Endothelial cell of umbilical vein (primary cell): Measurements from ENCODE around the gene DIAPH3. TPM values are rescaled to one million over a fixed set of nuclear protein-coding genes. Genes with fewer than 3 reads are reported as not detected.

Experiments
- BruUV-seq: library from RNA; stranded (reverse); fragments of 400-500 nt; replicated peaks from 2 replicates; lab custom pipeline; 2021; lab: Mats Ljungman, UMichigan
- CTCF ChIA-PET: fragments of 300-600, 350-600 bp; sonication (Branson Sonifier 250); formaldehyde crosslinking; loops from one replicate; lab custom pipeline; 2021; ENCODE audit warnings: antibody characterized with exemption, inconsistent platforms; lab: Charles Lee
- POLR2A ChIA-PET: fragments of 300-600, 350-600 bp; sonication (Branson Sonifier 250); formaldehyde crosslinking; loops from one replicate; lab custom pipeline; 2021; ENCODE audit warnings: antibody characterized with exemption, inconsistent platforms; lab: Charles Lee
- DNase-seq: peaks from one replicate; pipeline ENCODE4 v3.0.0-alpha.2; 2011; ENCODE audit warnings: low read depth, low spot score
- FAIRE-seq: peaks from 2 replicates; lab custom pipeline; 2011; peaks lifted over from hg19 to GRCh38; lab: Jason Lieb, UNC
- H2AFZ ChIP-seq: 2 replicates; pipeline ENCODE4 v1.6.0; 2012; ENCODE audit warnings: low read depth, low read length, control low read depth, inconsistent platforms
- H3K27ac ChIP-seq: 2 replicates; pipeline ENCODE4 v1.5.1; 2011; ENCODE audit warnings: low read depth, mild to moderate bottlenecking, control low read depth, low read length, moderate library complexity; ENCODE audit not compliant: insufficient read depth
- H3K27me3 ChIP-seq, 2 experiments: 2 replicates each; pipeline versions ENCODE4 v1.6.0 to v1.6.1; 2011; ENCODE audit warnings: low read length in 2 of 2, mixed read lengths in 1 of 2; ENCODE audit not compliant: control insufficient read depth in 2 of 2, insufficient read depth in 2 of 2
- H3K36me3 ChIP-seq, 2 experiments: 2 replicates in 1 of 2; 3 replicates in 1 of 2; pipeline ENCODE4 v1.5.1; 2011; ENCODE audit warnings: low read length in 2 of 2, mild to moderate bottlenecking in 1 of 2, moderate library complexity in 1 of 2; ENCODE audit not compliant: control insufficient read depth in 2 of 2, insufficient read depth in 2 of 2; ENCODE audit errors: extremely low read depth in 1 of 2
- H3K4me1 ChIP-seq: 3 replicates; pipeline ENCODE4 v1.5.1; 2011; ENCODE audit warnings: mild to moderate bottlenecking, low read length; ENCODE audit not compliant: control insufficient read depth, insufficient read depth; ENCODE audit errors: extremely low read depth
- H3K4me2 ChIP-seq: 2 replicates; pipeline ENCODE4 v1.6.1; 2011; ENCODE audit warnings: low read length, control low read depth, mixed read lengths; ENCODE audit not compliant: insufficient read depth
- H3K4me3 ChIP-seq, 3 experiments: fragments of 200-600 bp in 1 of 3; sonication (generic), shearing (Covaris generic) in 1 of 3; replicated peaks in 1 of 3; 2 replicates each; pipeline ENCODE4 v1.5.1; 2011 to 2016; ENCODE audit warnings: control low read depth in 3 of 3, low read length in 3 of 3, mild to moderate bottlenecking in 2 of 3, inconsistent platforms in 1 of 3, low read depth in 1 of 3, moderate library complexity in 1 of 3; ENCODE audit not compliant: insufficient read depth in 1 of 3
- H3K79me2 ChIP-seq: 2 replicates; pipeline ENCODE4 v1.6.0; 2012; ENCODE audit warnings: low read length, inconsistent platforms; ENCODE audit not compliant: control insufficient read depth, insufficient read depth
- H3K9ac ChIP-seq: replicated peaks from 2 replicates; pipeline ENCODE3; 2011; ENCODE audit warnings: low read length, control low read depth; ENCODE audit not compliant: insufficient read depth; ENCODE audit errors: extremely low read depth
- H3K9me1 ChIP-seq: replicated peaks from 3 replicates; pipeline ENCODE4 v1.6.0; 2011; ENCODE audit warnings: mild to moderate bottlenecking, low read length; ENCODE audit not compliant: control insufficient read depth, insufficient read depth; ENCODE audit errors: extremely low read depth
- H3K9me3 ChIP-seq: replicated peaks from 2 replicates; pipeline ENCODE4 v1.5.1; 2012; ENCODE audit warnings: low read length, inconsistent platforms; ENCODE audit not compliant: control insufficient read depth, insufficient read depth
- H4K20me1 ChIP-seq: replicated peaks from 2 replicates; pipeline ENCODE3; 2011; ENCODE audit warnings: mild to moderate bottlenecking, low read length; ENCODE audit not compliant: control insufficient read depth, insufficient read depth; ENCODE audit errors: extremely low read depth
- EZH2 ChIP-seq: IDR thresholded peaks from 2 replicates; pipeline ENCODE4 v1.6.1; 2012; ENCODE audit warnings: borderline replicate concordance, low read depth, mild to moderate bottlenecking, moderate library complexity, low read length, inconsistent platforms; ENCODE audit not compliant: severe bottlenecking
- FOS ChIP-seq: IDR thresholded peaks from 2 replicates; pipeline ENCODE4 v1.6.1; 2011; ENCODE audit warnings: mild to moderate bottlenecking, low read length, moderate library complexity, borderline replicate concordance; ENCODE audit not compliant: insufficient read depth
- GATA2 ChIP-seq: IDR thresholded peaks from 2 replicates; pipeline ENCODE4 v1.7.0; 2011; ENCODE audit warnings: low read depth, mild to moderate bottlenecking, moderate library complexity, mixed read lengths, low read length; ENCODE audit not compliant: insufficient read length, insufficient read depth
- JUN ChIP-seq: IDR thresholded peaks from 2 replicates; pipeline ENCODE4 v1.6.1; 2011; ENCODE audit warnings: borderline replicate concordance, low read depth; ENCODE audit not compliant: insufficient read length, insufficient read depth
- MYC ChIP-seq: IDR thresholded peaks from one replicate; pipeline ENCODE4 v1.6.1; 2011; ENCODE audit warnings: mild to moderate bottlenecking, low read depth, low read length
- POLR2A ChIP-seq: IDR thresholded peaks from 2 replicates; pipeline ENCODE4 v1.6.1; 2012; ENCODE audit warnings: low read depth, mild to moderate bottlenecking, control low read depth, low read length
- POLR2AphosphoS5 ChIP-seq: IDR thresholded peaks from 2 replicates; pipeline ENCODE4 v1.6.1; 2012; ENCODE audit warnings: low read depth, mild to moderate bottlenecking, control low read depth, low read length, moderate library complexity; ENCODE audit not compliant: insufficient read depth
- dilution Hi-C: fragments of 300-500 bp; cut with MboI; formaldehyde crosslinking; loops from one replicate; pipeline ENCODE4 v1.15.0; 2019; ENCODE audit warnings: low sequenced_read_pairs; ENCODE audit not compliant: extremely low pct_ligation_motif_present
- intact Hi-C: fragments of 100-400 bp; cut with micrococcal nuclease; formaldehyde crosslinking; loops from one replicate; pipeline ENCODE4 v1.10.0; 2022
- polyA plus RNA-seq, 4 experiments: library from polyadenylated mRNA; depleted of rRNA in 3 of 4; stranded (reverse) in 3 of 4; unstranded in 1 of 4; fragments of >200 nt; gene quantifications; 2 replicates each; pipeline versions ENCODE4 v1.2.1 to v1.2.3, GENCODE V29; 2011 to 2012; ENCODE audit warnings: missing spikeins in 1 of 4
- total RNA-seq: library from RNA; stranded (reverse); gene quantifications from 2 replicates; pipeline ENCODE4 v1.2.3, GENCODE V29; 2021
- TF ChIP-seq, protein P1 (sequence below), 2 donors: IDR thresholded peaks; 1 replicate in 1 of 2; 2 replicates in 1 of 2; pipeline ENCODE4 v1.5.1; 2011; ENCODE audit warnings: low read length in 2 of 2, mild to moderate bottlenecking in 2 of 2, moderate library complexity in 2 of 2, control low read depth in 1 of 2, inconsistent platforms in 1 of 2, low read depth in 1 of 2; ENCODE audit not compliant: insufficient read depth in 1 of 2; ENCODE audit errors: extremely low read depth in 1 of 2
- TF ChIP-seq, protein P2 (sequence below): IDR thresholded peaks from 2 replicates; pipeline ENCODE4 v1.6.1; 2011; ENCODE audit not compliant: insufficient read depth, insufficient read length

Gene DIAPH3
- total and polyA plus RNA-seq, 2 donors (not counting 3 experiments of a cell fraction or from before 2014, with no cell fraction given): 9.9 to 44.0 TPM

DNA sequence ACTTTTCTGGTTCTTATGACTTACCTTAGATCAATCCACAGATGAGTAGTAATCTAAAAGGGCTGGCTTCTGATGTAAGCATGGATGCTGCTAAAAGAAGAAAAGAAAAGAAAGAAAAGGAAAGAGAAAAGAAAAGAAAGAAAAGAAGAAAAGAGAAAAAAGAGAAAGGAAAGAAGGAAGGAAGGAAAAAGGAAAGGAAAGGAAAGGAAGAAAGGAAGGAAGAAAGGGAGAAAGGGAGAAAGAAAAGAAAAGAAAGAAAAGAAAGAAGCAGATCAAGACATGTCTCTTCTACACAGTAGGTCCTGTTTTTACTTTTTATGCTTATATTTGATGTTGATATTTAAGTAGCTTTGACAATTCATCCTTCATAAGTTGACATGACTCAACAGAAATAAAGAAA lies 421.3 kb downstream of the DIAPH3 start:
- no peaks in the 10 kb centered on the region for H3K9me1 ChIP-seq
- no TSS peak for BruUV-seq
- intact Hi-C loops: no loop called here
- H4K20me1 ChIP-seq: no peaks in the 10 kb centered on the region
- no peak overlapping the region for H2AFZ ChIP-seq
- ChIA-PET CTCF (no interaction called here), POLR2A (no interaction called here)
- TF ChIP-seq, protein P1, sequence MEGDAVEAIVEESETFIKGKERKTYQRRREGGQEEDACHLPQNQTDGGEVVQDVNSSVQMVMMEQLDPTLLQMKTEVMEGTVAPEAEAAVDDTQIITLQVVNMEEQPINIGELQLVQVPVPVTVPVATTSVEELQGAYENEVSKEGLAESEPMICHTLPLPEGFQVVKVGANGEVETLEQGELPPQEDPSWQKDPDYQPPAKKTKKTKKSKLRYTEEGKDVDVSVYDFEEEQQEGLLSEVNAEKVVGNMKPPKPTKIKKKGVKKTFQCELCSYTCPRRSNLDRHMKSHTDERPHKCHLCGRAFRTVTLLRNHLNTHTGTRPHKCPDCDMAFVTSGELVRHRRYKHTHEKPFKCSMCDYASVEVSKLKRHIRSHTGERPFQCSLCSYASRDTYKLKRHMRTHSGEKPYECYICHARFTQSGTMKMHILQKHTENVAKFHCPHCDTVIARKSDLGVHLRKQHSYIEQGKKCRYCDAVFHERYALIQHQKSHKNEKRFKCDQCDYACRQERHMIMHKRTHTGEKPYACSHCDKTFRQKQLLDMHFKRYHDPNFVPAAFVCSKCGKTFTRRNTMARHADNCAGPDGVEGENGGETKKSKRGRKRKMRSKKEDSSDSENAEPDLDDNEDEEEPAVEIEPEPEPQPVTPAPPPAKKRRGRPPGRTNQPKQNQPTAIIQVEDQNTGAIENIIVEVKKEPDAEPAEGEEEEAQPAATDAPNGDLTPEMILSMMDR (IDR thresholded peaks at IDR 0.05; ENCODE audit: extremely low read depth in 1 of 2, insufficient read depth in 1 of 2, low read depth in 1 of 2, low read length in 2 of 2): no peak
- TF ChIP-seq, protein P2, sequence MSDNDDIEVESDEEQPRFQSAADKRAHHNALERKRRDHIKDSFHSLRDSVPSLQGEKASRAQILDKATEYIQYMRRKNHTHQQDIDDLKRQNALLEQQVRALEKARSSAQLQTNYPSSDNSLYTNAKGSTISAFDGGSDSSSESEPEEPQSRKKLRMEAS: no peak
- no peak for TF ChIP-seq JUN
- no peak for TF ChIP-seq FOS
- TF ChIP-seq EZH2: no peak
- H3K27me3 ChIP-seq: no peaks in the 10 kb centered on the region
- no peaks in the 10 kb centered on the region for H3K79me2 ChIP-seq
- dilution Hi-C loops: no loop called here
- H3K9ac ChIP-seq: no peak overlapping the region
- no peak overlapping the region for H3K27ac ChIP-seq
- no peaks in the 10 kb centered on the region for H3K9me3 ChIP-seq
- H3K36me3 ChIP-seq: no peaks in the 10 kb centered on the region
- H3K4me3 ChIP-seq: no peak overlapping the region
- DNase-seq: no peak
- no peak for FAIRE-seq
- H3K4me2 ChIP-seq: no peak overlapping the region
- no peaks in the 10 kb centered on the region for H3K4me1 ChIP-seq

DNA sequence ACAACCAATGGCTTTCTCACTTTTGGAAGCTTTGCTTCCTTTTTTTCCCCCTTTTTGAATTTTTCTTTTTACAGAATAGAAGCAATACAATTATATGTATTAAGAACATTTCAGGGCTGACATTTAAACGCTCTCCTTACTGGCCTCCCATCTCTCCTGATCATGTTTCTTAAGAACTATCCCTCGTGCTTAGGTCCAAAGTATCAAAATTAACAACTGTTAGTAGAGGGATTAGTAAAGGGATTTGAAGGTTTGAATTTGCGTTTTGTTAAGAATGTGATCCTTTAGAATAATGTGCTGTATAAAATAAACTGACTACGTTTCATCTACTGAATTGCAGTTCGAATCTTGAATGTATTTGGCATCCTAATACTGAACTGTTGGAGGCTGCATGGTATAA lies 424.8 kb downstream of the DIAPH3 start:
- Histone ChIP-seq H3K9me1 (no peaks in the 10 kb centered on the region), H3K9me3 (no peaks in the 10 kb centered on the region), H3K27me3 (no peaks in the 10 kb centered on the region), H3K4me1 (no peaks in the 10 kb centered on the region), H2AFZ (no peak overlapping the region), H3K27ac (no peak overlapping the region), H3K36me3 (no peaks in the 10 kb centered on the region), H3K4me3 (no peak overlapping the region), H3K4me2 (no peak overlapping the region), H4K20me1 (no peaks in the 10 kb centered on the region), H3K79me2 (no peaks in the 10 kb centered on the region), H3K9ac (no peak overlapping the region)
- TF ChIP-seq GATA2 (no peak), POLR2A (no peak), JUN (no peak), MYC (no peak), EZH2 (no peak), FOS (no peak), POLR2AphosphoS5 (no peak)
- TF ChIP-seq, protein P1 (IDR thresholded peaks at IDR 0.05; ENCODE audit: extremely low read depth in 1 of 2, insufficient read depth in 1 of 2, low read depth in 1 of 2, low read length in 2 of 2): no peak
- TF ChIP-seq, protein P2: no peak
- BruUV-seq: no TSS peak
- ChIA-PET CTCF (no interaction called here), POLR2A (no interaction called here)
- no peak for DNase-seq
- dilution Hi-C loops: no loop called here
- intact Hi-C loops: no loop called here
- FAIRE-seq: no peak
